PC-3 (cell line): ENCODE results near the gene USHBP1. TPM values are rescaled to one million over a fixed set of nuclear protein-coding genes. Genes with fewer than 3 reads are reported as not detected.

ENCODE experiments used
- ATAC-seq: fragments of 200-7000 bp; cut with Tn5 transposase; 2 replicates; pipeline ENCODE4 v1.9.1; 2020; ENCODE audit warnings: mild to moderate bottlenecking, moderate library complexity
- BruUV-seq: library from RNA; stranded (reverse); fragments of 400-500 nt; replicated peaks from 2 replicates; lab custom pipeline; 2021; lab: Mats Ljungman, UMichigan
- CTCF ChIA-PET: fragments of 300-600 bp; sonication (Branson Sonifier 250); formaldehyde crosslinking; loops from one replicate; lab custom pipeline; 2022; ENCODE audit warnings: antibody characterized with exemption; lab: Charles Lee
- POLR2A ChIA-PET: fragments of 300-600 bp; sonication (Branson Sonifier 250); formaldehyde crosslinking; loops from one replicate; lab custom pipeline; 2022; ENCODE audit warnings: antibody characterized with exemption; ENCODE audit not compliant: unreplicated experiment; lab: Charles Lee
- DNase-seq: peaks from one replicate; pipeline ENCODE4 v3.0.0-alpha.2; 2015
- H2AFZ ChIP-seq: fragments of 300-600 bp; sonication (generic); 2 replicates; pipeline ENCODE4 v1.6.0; 2016; ENCODE audit warnings: antibody characterized with exemption, low read length
- H3F3A ChIP-seq: fragments of 300-600 bp; sonication (generic); one replicate; pipeline ENCODE4 v1.6.0; 2017; ENCODE audit warnings: antibody characterized with exemption, low read length, control low read depth, mild to moderate bottlenecking; ENCODE audit not compliant: unreplicated experiment
- H3K27ac ChIP-seq: fragments of 300-600 bp; sonication (generic); 2 replicates; pipeline ENCODE4 v1.5.1; 2016; ENCODE audit warnings: mild to moderate bottlenecking, low read length
- H3K27me3 ChIP-seq: fragments of 300-600 bp; sonication (generic); 2 replicates; pipeline ENCODE4 v1.6.1; 2016; ENCODE audit warnings: low read length, mixed read lengths
- H3K36me3 ChIP-seq: fragments of 300-600 bp; sonication (generic); 2 replicates; pipeline ENCODE4 v1.6.1; 2016; ENCODE audit warnings: low read depth, mixed run types, low read length, mixed read lengths
- H3K4me1 ChIP-seq: fragments of 300-600 bp; sonication (generic); 2 replicates; pipeline ENCODE4 v1.5.1; 2016; ENCODE audit warnings: low read length; ENCODE audit not compliant: insufficient read depth
- H3K4me2 ChIP-seq: fragments of 300-600 bp; sonication (generic); 2 replicates; pipeline ENCODE4 v1.6.0; 2016; ENCODE audit warnings: low read length
- H3K4me3 ChIP-seq: fragments of 300-600 bp; sonication (generic); 2 replicates; pipeline ENCODE4 v1.5.1; 2016; ENCODE audit warnings: mild to moderate bottlenecking, low read length, mixed read lengths
- H3K79me2 ChIP-seq: fragments of 300-600 bp; sonication (generic); 2 replicates; pipeline ENCODE4 v1.6.1; 2017; ENCODE audit warnings: low read length, mixed read lengths
- H3K9ac ChIP-seq: fragments of 300-600 bp; sonication (generic); 2 replicates; pipeline ENCODE4 v1.6.0; 2016; ENCODE audit warnings: mild to moderate bottlenecking, low read length
- H3K9me2 ChIP-seq: fragments of 300-600 bp; sonication (generic); replicated peaks from 2 replicates; pipeline ENCODE4 v1.6.1; 2016; ENCODE audit warnings: mixed run types, low read length, mixed read lengths
- H3K9me3 ChIP-seq: fragments of 300-600 bp; sonication (generic); 2 replicates; pipeline ENCODE4 v1.6.1; 2016; ENCODE audit warnings: low read length, mixed read lengths
- H4K20me1 ChIP-seq: fragments of 300-600 bp; sonication (generic); 2 replicates; pipeline ENCODE4 v1.6.1; 2016; ENCODE audit warnings: low read length, mixed read lengths
- EZH2 ChIP-seq: fragments of 300-600 bp; sonication (generic); IDR thresholded peaks from one replicate; pipeline ENCODE4 v1.6.1; 2017; ENCODE audit warnings: antibody characterized with exemption, mild to moderate bottlenecking, low read length; ENCODE audit not compliant: unreplicated experiment
- EZH2phosphoT487 ChIP-seq: fragments of 300-600 bp; sonication (generic); IDR thresholded peaks from 2 replicates; pipeline ENCODE4 v1.6.1; 2018; ENCODE audit warnings: mild to moderate bottlenecking, antibody characterized with exemption, low read length, borderline replicate concordance
- intact Hi-C: fragments of 100-400 bp; cut with micrococcal nuclease; formaldehyde crosslinking; loops from 2 replicates; pipeline ENCODE4 v1.9.0; 2023
- total RNA-seq: library from RNA; depleted of rRNA; stranded (reverse); fragments of >200 nt; gene quantifications from 2 replicates; pipeline ENCODE4 v1.2.3, GENCODE V29; 2014
- TF ChIP-seq, protein P1 (sequence below): fragments of 300-600 bp; sonication (generic); conservative IDR thresholded peaks from 2 replicates; pipeline ENCODE4 v1.5.1; 2017; ENCODE audit warnings: antibody characterized with exemption, low read depth, mild to moderate bottlenecking, low read length

USHBP1 gene
- total RNA-seq, 1 experiment from 2014 or later: not detected

DNA sequence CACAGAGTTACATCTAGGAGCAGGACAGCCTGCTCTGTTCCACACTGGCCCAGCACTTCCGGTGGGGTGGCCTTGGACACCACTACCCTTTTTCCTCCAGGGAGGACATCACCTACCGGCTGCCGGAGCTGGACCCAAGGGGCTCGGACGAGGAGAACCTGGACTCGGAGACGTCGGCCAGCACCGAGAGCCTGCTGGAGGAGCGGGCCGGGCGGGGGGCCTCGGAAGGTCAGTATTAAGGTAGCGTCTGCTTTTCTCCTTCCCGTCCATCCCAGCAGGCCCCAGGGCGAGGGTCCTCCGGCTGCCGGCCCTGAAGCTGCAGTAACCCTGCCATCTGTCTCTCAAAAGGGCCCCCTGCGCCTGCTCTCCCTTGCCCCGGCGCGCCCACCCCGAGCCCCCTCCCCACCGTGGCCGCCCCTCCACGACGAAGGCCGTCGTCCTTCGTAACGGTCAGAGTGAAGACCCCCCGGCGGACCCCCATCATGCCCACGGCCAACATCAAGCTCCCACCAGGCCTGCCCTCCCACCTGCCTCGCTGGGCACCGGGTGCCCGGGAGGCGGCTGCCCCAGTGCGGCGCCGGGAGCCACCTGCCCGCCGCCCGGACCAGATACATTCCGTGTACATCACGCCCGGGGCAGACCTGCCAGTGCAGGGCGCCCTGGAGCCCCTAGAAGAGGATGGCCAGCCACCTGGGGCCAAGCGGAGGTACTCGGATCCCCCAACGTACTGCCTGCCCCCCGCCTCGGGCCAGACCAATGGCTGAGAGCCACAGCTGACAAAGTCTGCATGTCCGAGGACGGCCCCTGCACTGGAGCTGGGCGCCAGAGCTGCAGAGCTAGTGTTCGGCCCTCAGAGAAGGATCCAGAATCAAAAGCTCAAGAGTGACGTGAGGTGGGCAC lies 52.7 kb downstream of the USHBP1 start:
- POLR2A ChIA-PET: no interaction called here

DNA sequence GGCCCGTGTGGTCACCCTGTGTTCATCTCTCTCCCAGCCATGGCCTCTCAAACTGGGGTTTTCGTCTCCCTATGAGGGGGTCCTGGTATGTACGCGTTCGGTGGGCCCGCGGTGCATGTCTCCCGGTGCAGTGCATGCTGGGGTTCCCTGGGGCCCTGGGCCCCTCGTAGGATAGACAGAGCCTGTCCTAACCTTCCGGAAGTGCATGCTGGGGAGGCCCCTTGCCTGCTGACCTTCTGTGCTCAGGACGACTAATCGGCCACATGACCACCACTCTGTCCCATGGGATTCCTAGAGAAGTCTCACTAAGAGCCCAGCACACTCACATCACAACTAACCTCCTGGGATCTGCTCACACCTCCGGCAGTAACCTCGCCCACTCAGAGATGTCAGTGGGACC lies 54.2 kb downstream of the USHBP1 start:
- ChIA-PET POLR2A (no interaction called here), CTCF (no interaction called here)
- peaks cover 15% of the 10 kb centered on the region for H3K36me3 ChIP-seq
- H3K27me3 ChIP-seq: no peaks in the 10 kb centered on the region
- no peaks in the 10 kb centered on the region for H3K9me3 ChIP-seq
- no TSS peak for BruUV-seq
- no peaks in the 10 kb centered on the region for H4K20me1 ChIP-seq
- no peak overlapping the region for H3K9ac ChIP-seq
- no peak overlapping the region for H3K4me3 ChIP-seq
- peaks cover 13% of the 10 kb centered on the region for H3K4me1 ChIP-seq
- peaks cover 7% of the 10 kb centered on the region for H3F3A ChIP-seq
- ATAC-seq: no peak
- H3K4me2 ChIP-seq: no peak overlapping the region
- no peak overlapping the region for H3K27ac ChIP-seq
- intact Hi-C loops: no loop called here
- no peaks in the 10 kb centered on the region for H3K79me2 ChIP-seq
- H3K9me2 ChIP-seq: no peaks in the 10 kb centered on the region
- no peak for DNase-seq
- TF ChIP-seq EZH2 (no peak), EZH2phosphoT487 (no peak)
- TF ChIP-seq, protein P1, sequence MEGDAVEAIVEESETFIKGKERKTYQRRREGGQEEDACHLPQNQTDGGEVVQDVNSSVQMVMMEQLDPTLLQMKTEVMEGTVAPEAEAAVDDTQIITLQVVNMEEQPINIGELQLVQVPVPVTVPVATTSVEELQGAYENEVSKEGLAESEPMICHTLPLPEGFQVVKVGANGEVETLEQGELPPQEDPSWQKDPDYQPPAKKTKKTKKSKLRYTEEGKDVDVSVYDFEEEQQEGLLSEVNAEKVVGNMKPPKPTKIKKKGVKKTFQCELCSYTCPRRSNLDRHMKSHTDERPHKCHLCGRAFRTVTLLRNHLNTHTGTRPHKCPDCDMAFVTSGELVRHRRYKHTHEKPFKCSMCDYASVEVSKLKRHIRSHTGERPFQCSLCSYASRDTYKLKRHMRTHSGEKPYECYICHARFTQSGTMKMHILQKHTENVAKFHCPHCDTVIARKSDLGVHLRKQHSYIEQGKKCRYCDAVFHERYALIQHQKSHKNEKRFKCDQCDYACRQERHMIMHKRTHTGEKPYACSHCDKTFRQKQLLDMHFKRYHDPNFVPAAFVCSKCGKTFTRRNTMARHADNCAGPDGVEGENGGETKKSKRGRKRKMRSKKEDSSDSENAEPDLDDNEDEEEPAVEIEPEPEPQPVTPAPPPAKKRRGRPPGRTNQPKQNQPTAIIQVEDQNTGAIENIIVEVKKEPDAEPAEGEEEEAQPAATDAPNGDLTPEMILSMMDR: no peak
- H2AFZ ChIP-seq: no peak overlapping the region

More for the DNA sequence above, 52.7 kb downstream of the USHBP1 start:
- Histone ChIP-seq H3K4me3 (no peak overlapping the region), H3K27ac (no peak overlapping the region), H3F3A (peaks cover 7% of the 10 kb centered on the region), H3K9ac (no peak overlapping the region), H3K79me2 (peaks cover 7% of the 10 kb centered on the region), H3K36me3 (peaks cover 15% of the 10 kb centered on the region), H4K20me1 (no peaks in the 10 kb centered on the region), H3K4me1 (peaks cover 21% of the 10 kb centered on the region), H3K9me2 (no peaks in the 10 kb centered on the region), H2AFZ (no peak overlapping the region), H3K9me3 (no peaks in the 10 kb centered on the region), H3K27me3 (no peaks in the 10 kb centered on the region), H3K4me2 (no peak overlapping the region)
- no TSS peak for BruUV-seq
- CTCF ChIA-PET: no interaction called here
- no peak for DNase-seq
- intact Hi-C loops: no loop called here
- TF ChIP-seq EZH2 (no peak), EZH2phosphoT487 (no peak)
- TF ChIP-seq, protein P1: no peak
- ATAC-seq: no peak
